Ectodermal cell (in vitro differentiated cells): ENCODE data around the gene GMFB.

Experiments
- H3K27ac ChIP-seq: 2 replicates; pipeline ENCODE4 v1.7.0; 2013; ENCODE audit warnings: mild to moderate bottlenecking, low read depth, low read length; ENCODE audit not compliant: insufficient read depth, poor library complexity, severe bottlenecking
- H3K27me3 ChIP-seq: 2 replicates; pipeline ENCODE4 v1.7.0; 2013; ENCODE audit warnings: mild to moderate bottlenecking, low read length; ENCODE audit not compliant: insufficient read depth, control insufficient read depth, poor library complexity, severe bottlenecking
- H3K36me3 ChIP-seq: one replicate; pipeline ENCODE4 v1.7.0; 2013; ENCODE audit warnings: low read length; ENCODE audit not compliant: control insufficient read depth, insufficient read depth
- H3K4me1 ChIP-seq: one replicate; pipeline ENCODE4 v1.7.0; 2013; ENCODE audit warnings: low read length; ENCODE audit not compliant: control insufficient read depth, insufficient read depth
- H3K4me3 ChIP-seq: 2 replicates; pipeline ENCODE4 v1.7.0; 2013; ENCODE audit warnings: low read depth, low read length, control low read depth; ENCODE audit not compliant: insufficient read depth
- H3K9me3 ChIP-seq: 2 replicates; pipeline ENCODE4 v1.7.0; 2013; ENCODE audit warnings: mild to moderate bottlenecking, low read length, moderate library complexity; ENCODE audit not compliant: control insufficient read depth
- WGBS, 2 experiments: methylation state at CpG; one replicate each; pipeline ENCODE4 v1.1.7; 2013; ENCODE audit warnings: missing lambda C conversion rate in 2 of 2; 5-methylcytosine and 5-hydroxymethylcytosine counted together

Gene GMFB

GRCh38 chr14:54516709-54517108, 27.9 kb upstream of the GMFB start:
- Histone ChIP-seq H3K27ac (no peak overlapping the region), H3K36me3 (no peaks in the 10 kb centered on the region), H3K4me1 (no peaks in the 10 kb centered on the region), H3K9me3 (peaks cover 3% of the 10 kb centered on the region), H3K27me3 (no peaks in the 10 kb centered on the region), H3K4me3 (no peak overlapping the region)
- WGBS, 2 experiments, result 80 to 83% methylated on average over 1 of the region's 1 CpG

- no peak overlapping the region for H3K4me3 ChIP-seq
- no peak overlapping the region for H3K27ac ChIP-seq
- no peaks in the 10 kb centered on the region for H3K36me3 ChIP-seq
- no peaks in the 10 kb centered on the region for H3K27me3 ChIP-seq
- H3K9me3 ChIP-seq, result peaks cover 3% of the 10 kb centered on the region
- no CpG with 5 or more reads among the region's 1 CpG for WGBS, 2 experiments
- H3K4me1 ChIP-seq, result peaks cover 8% of the 10 kb centered on the region
Observed at GRCh38 chr14:54515670-54516069, 26.9 kb upstream of the GMFB start.

GRCh38 chr14:54512393-54512792, 23.6 kb upstream of the GMFB start:
- Histone ChIP-seq H3K36me3 (no peaks in the 10 kb centered on the region), H3K9me3 (peaks cover 3% of the 10 kb centered on the region), H3K27ac (no peak overlapping the region), H3K4me1 (peaks cover 8% of the 10 kb centered on the region), H3K4me3 (no peak overlapping the region), H3K27me3 (no peaks in the 10 kb centered on the region)
- 88 to 94% methylated on average over 1 of the region's 1 CpG for WGBS, 2 experiments

- Histone ChIP-seq H3K9me3 (no peaks in the 10 kb centered on the region), H3K36me3 (no peaks in the 10 kb centered on the region), H3K4me3 (peak within 1 kb of the TSS; percentile 94), H3K27me3 (no peaks in the 10 kb centered on the region), H3K4me1 (peaks cover 8% of the 10 kb centered on the region), H3K27ac (peak within 1 kb of the TSS; percentile 36)
- 0 to 1% methylated on average over 66 of the region's 66 CpGs for WGBS, 2 experiments
Observed at GRCh38 chr14:54509546-54510501, 21.0 kb upstream of the GMFB start, which contains the start of gene CGRRF1. Gene CGRRF1, plus strand, starts transcription at chr14:54509906. Its CDS starts 54 bp downstream, at chr14:54509960.

- H3K27me3 ChIP-seq, result no peaks in the 10 kb centered on the region
- H3K4me1 ChIP-seq, result no peaks in the 10 kb centered on the region
- no peak overlapping the region for H3K27ac ChIP-seq
- H3K4me3 ChIP-seq, result no peak overlapping the region
- H3K36me3 ChIP-seq, result no peaks in the 10 kb centered on the region
- WGBS, 2 experiments, result 84 to 86% methylated on average over 3 of the region's 3 CpGs
- H3K9me3 ChIP-seq, result no peaks in the 10 kb centered on the region
Observed at GRCh38 chr14:54503486-54503885, 14.7 kb upstream of the GMFB start.

GRCh38 chr14:54502602-54503001, 13.8 kb upstream of the GMFB start:
- WGBS, 2 experiments, result 87 to 88% methylated on average over 2 of the region's 2 CpGs
- no peaks in the 10 kb centered on the region for H3K4me1 ChIP-seq
- no peaks in the 10 kb centered on the region for H3K36me3 ChIP-seq
- no peak overlapping the region for H3K27ac ChIP-seq
- H3K4me3 ChIP-seq, result no peak overlapping the region
- H3K27me3 ChIP-seq, result no peaks in the 10 kb centered on the region
- H3K9me3 ChIP-seq, result no peaks in the 10 kb centered on the region

GRCh38 chr14:54501480-54501879, 12.7 kb upstream of the GMFB start:
- Histone ChIP-seq H3K9me3 (no peaks in the 10 kb centered on the region), H3K36me3 (no peaks in the 10 kb centered on the region), H3K27me3 (no peaks in the 10 kb centered on the region), H3K4me1 (no peaks in the 10 kb centered on the region), H3K27ac (no peak overlapping the region), H3K4me3 (no peak overlapping the region)
- 89 to 92% methylated on average over 3 of the region's 3 CpGs for WGBS, 2 experiments

- H3K9me3 ChIP-seq, result no peaks in the 10 kb centered on the region
- no peaks in the 10 kb centered on the region for H3K4me1 ChIP-seq
- H3K36me3 ChIP-seq, result no peaks in the 10 kb centered on the region
- no peak overlapping the region for H3K4me3 ChIP-seq
- no peak overlapping the region for H3K27ac ChIP-seq
- no peaks in the 10 kb centered on the region for H3K27me3 ChIP-seq
- WGBS, 2 experiments, result 89 to 92% methylated on average over 3 of the region's 3 CpGs
Observed at GRCh38 chr14:54500744-54501143, 12.0 kb upstream of the GMFB start.

GRCh38 chr14:54498579-54498978, 9.8 kb upstream of the GMFB start:
- no peaks in the 10 kb centered on the region for H3K9me3 ChIP-seq
- no peak overlapping the region for H3K27ac ChIP-seq
- H3K36me3 ChIP-seq, result no peaks in the 10 kb centered on the region
- no peaks in the 10 kb centered on the region for H3K4me1 ChIP-seq
- H3K4me3 ChIP-seq, result no peak overlapping the region
- no peaks in the 10 kb centered on the region for H3K27me3 ChIP-seq
- WGBS, 2 experiments, result 91 to 92% methylated on average over 7 of the region's 7 CpGs

GRCh38 chr14:54498095-54498531, 9.3 kb upstream of the GMFB start:
- Histone ChIP-seq H3K9me3 (no peaks in the 10 kb centered on the region), H3K27me3 (no peaks in the 10 kb centered on the region), H3K4me1 (no peaks in the 10 kb centered on the region), H3K36me3 (no peaks in the 10 kb centered on the region), H3K4me3 (no peak overlapping the region), H3K27ac (no peak overlapping the region)
- WGBS, 2 experiments, result 95% methylated on average over 5 of the region's 5 CpGs
